Neural cell (in vitro differentiated cells): Measurements from ENCODE around the gene UBALD1. TPM values are rescaled to one million over a fixed set of nuclear protein-coding genes. Genes with fewer than 3 reads are reported as not detected.

Experiments
- H2AFZ ChIP-seq: fragments of 200-600, 300-800 bp; sonication (generic), shearing (Covaris generic); 2 replicates; pipeline ENCODE4 v1.6.0; 2014; ENCODE audit warnings: low read depth, mild to moderate bottlenecking, antibody characterized with exemption, low read length, moderate library complexity
- H3F3A ChIP-seq: fragments of 200-600 bp; shearing (Covaris generic); 2 replicates; pipeline ENCODE4 v1.6.1; 2016; ENCODE audit warnings: mild to moderate bottlenecking, moderate library complexity, mixed read lengths, antibody characterized with exemption, low read length; ENCODE audit not compliant: insufficient read depth, poor library complexity, severe bottlenecking
- H3K27ac ChIP-seq: fragments of 200-600, 300-800 bp; sonication (generic), shearing (Covaris generic); 2 replicates; pipeline ENCODE4 v1.5.1; 2014; ENCODE audit warnings: mild to moderate bottlenecking, low read length, moderate library complexity
- H3K27me3 ChIP-seq: fragments of 300-800, 200-600 bp; sonication (generic), shearing (Covaris generic); 2 replicates; pipeline ENCODE4 v1.6.0; 2014; ENCODE audit warnings: mild to moderate bottlenecking, low read depth, low read length, moderate library complexity; ENCODE audit not compliant: insufficient read depth
- H3K36me3 ChIP-seq: fragments of 300-800, 200-600 bp; sonication (generic), shearing (Covaris generic); 2 replicates; pipeline ENCODE4 v1.5.1; 2014; ENCODE audit warnings: mild to moderate bottlenecking, antibody characterized with exemption, low read length, moderate library complexity; ENCODE audit not compliant: insufficient read depth
- H3K4me2 ChIP-seq: fragments of 300-800, 200-600 bp; sonication (generic), shearing (Covaris generic); 2 replicates; pipeline ENCODE4 v1.6.0; 2014; ENCODE audit warnings: mild to moderate bottlenecking, low read length
- H3K4me3 ChIP-seq: fragments of 300-800, 200-600 bp; sonication (generic), shearing (Covaris generic); 2 replicates; pipeline ENCODE4 v1.5.1; 2014; ENCODE audit warnings: mild to moderate bottlenecking, low read length, moderate library complexity
- H3K79me2 ChIP-seq: fragments of 200-600 bp; shearing (Covaris generic); replicated peaks from 2 replicates; pipeline ENCODE4 v1.6.0; 2014; ENCODE audit warnings: mild to moderate bottlenecking, low read length, moderate library complexity; ENCODE audit not compliant: insufficient read depth
- H3K9ac ChIP-seq: fragments of 300-800, 200-600 bp; sonication (generic), shearing (Covaris generic); 2 replicates; pipeline ENCODE4 v1.6.1; 2016; ENCODE audit warnings: mild to moderate bottlenecking, low read length, mixed read lengths
- H3K9me2 ChIP-seq: fragments of 200-600 bp; shearing (Covaris generic); 2 replicates; pipeline ENCODE4 v1.6.1; 2016; ENCODE audit warnings: mild to moderate bottlenecking, low read length, mixed read lengths; ENCODE audit not compliant: insufficient read depth
- H3K9me3 ChIP-seq: fragments of 200-600, 300-800 bp; sonication (generic), shearing (Covaris generic); 2 replicates; pipeline ENCODE4 v1.6.1; 2016; ENCODE audit warnings: mild to moderate bottlenecking, mixed run types, low read length, moderate library complexity, mixed read lengths
- H4K20me1 ChIP-seq: fragments of 200-600 bp; shearing (Covaris generic); 2 replicates; pipeline ENCODE4 v1.6.1; 2016; ENCODE audit warnings: mild to moderate bottlenecking, mixed run types; ENCODE audit not compliant: insufficient read depth
- EP300 ChIP-seq: fragments of 450-650 bp; conservative IDR thresholded peaks from 2 replicates; pipeline ENCODE4 v1.6.1; 2014; ENCODE audit warnings: antibody characterized with exemption, mild to moderate bottlenecking, moderate library complexity; ENCODE audit not compliant: poor library complexity, severe bottlenecking
- EZH2 ChIP-seq: fragments of 200-600, 300-800 bp; shearing (Covaris generic), sonication (generic); IDR thresholded peaks from 2 replicates; pipeline ENCODE4 v1.6.1; 2014; ENCODE audit warnings: antibody characterized with exemption, low read length, borderline replicate concordance, mild to moderate bottlenecking; ENCODE audit not compliant: insufficient read depth, poor library complexity, severe bottlenecking
- MXI1 ChIP-seq: fragments of 450-650 bp; conservative IDR thresholded peaks from 2 replicates; pipeline ENCODE4 v1.6.1; 2014; ENCODE audit warnings: antibody characterized with exemption, mild to moderate bottlenecking; ENCODE audit not compliant: poor library complexity, severe bottlenecking
- POLR2AphosphoS5 ChIP-seq: IDR thresholded peaks from 2 replicates; pipeline ENCODE4 v1.6.1; 2012
- RAD21 ChIP-seq: fragments of 450-650 bp; conservative IDR thresholded peaks from 2 replicates; pipeline ENCODE4 v1.6.1; 2014; ENCODE audit warnings: antibody characterized with exemption, mild to moderate bottlenecking, moderate library complexity
- SMC3 ChIP-seq: fragments of 450-650 bp; conservative IDR thresholded peaks from 2 replicates; pipeline ENCODE4 v1.6.1; 2014; ENCODE audit warnings: antibody characterized with exemption, mild to moderate bottlenecking, moderate library complexity; ENCODE audit not compliant: poor library complexity
- TAF1 ChIP-seq: IDR thresholded peaks from 2 replicates; pipeline ENCODE4 v1.6.1; 2012; ENCODE audit warnings: low read depth
- polyA plus RNA-seq: library from polyadenylated mRNA; depleted of rRNA; stranded (reverse); fragments of >200 nt; gene quantifications from 2 replicates; pipeline ENCODE4 v1.2.3, GENCODE V29; 2014
- TF ChIP-seq, protein P1 (sequence below): IDR thresholded peaks from 2 replicates; pipeline ENCODE4 v1.6.1; 2012; ENCODE audit warnings: borderline replicate concordance
- TF ChIP-seq, protein P2 (sequence below): fragments of 450-650 bp; IDR thresholded peaks from 2 replicates; pipeline ENCODE4 v1.5.1; 2014; ENCODE audit warnings: antibody characterized with exemption, mild to moderate bottlenecking, moderate library complexity; ENCODE audit not compliant: poor library complexity, severe bottlenecking

The UBALD1 gene
- polyA plus RNA-seq, 1 donor from 2014 or later = 3.3 TPM

DNA sequence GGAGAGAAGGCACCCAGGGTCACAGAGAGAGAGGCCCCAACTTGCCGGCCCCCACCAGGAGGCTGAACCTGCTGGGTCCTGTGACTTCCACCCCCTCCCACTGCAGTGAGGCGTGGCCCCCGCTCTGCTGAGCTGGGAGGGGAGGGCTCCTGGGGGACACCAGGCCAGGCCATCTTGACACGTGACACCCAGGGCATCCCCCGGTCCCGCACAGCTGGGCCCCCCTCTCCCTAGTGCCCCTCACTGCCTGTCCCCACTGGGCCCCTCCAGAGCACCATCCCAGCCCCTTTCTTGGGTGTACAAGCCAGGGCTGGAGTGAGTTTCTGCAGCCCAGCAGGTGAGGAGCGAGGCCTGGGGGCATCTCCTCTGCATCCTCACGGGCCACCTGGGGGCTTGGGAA lies 12.4 kb downstream of the UBALD1 start:
- H3K79me2 ChIP-seq = no peaks in the 10 kb centered on the region
- no peak for TF ChIP-seq EZH2
- no peak for TF ChIP-seq SMC3
- no peak for TF ChIP-seq TAF1
- TF ChIP-seq, protein P1, sequence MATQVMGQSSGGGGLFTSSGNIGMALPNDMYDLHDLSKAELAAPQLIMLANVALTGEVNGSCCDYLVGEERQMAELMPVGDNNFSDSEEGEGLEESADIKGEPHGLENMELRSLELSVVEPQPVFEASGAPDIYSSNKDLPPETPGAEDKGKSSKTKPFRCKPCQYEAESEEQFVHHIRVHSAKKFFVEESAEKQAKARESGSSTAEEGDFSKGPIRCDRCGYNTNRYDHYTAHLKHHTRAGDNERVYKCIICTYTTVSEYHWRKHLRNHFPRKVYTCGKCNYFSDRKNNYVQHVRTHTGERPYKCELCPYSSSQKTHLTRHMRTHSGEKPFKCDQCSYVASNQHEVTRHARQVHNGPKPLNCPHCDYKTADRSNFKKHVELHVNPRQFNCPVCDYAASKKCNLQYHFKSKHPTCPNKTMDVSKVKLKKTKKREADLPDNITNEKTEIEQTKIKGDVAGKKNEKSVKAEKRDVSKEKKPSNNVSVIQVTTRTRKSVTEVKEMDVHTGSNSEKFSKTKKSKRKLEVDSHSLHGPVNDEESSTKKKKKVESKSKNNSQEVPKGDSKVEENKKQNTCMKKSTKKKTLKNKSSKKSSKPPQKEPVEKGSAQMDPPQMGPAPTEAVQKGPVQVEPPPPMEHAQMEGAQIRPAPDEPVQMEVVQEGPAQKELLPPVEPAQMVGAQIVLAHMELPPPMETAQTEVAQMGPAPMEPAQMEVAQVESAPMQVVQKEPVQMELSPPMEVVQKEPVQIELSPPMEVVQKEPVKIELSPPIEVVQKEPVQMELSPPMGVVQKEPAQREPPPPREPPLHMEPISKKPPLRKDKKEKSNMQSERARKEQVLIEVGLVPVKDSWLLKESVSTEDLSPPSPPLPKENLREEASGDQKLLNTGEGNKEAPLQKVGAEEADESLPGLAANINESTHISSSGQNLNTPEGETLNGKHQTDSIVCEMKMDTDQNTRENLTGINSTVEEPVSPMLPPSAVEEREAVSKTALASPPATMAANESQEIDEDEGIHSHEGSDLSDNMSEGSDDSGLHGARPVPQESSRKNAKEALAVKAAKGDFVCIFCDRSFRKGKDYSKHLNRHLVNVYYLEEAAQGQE = no peak
- TF ChIP-seq MXI1 = no peak
- TF ChIP-seq RAD21 = no peak
- no peak overlapping the region for H3K4me2 ChIP-seq
- no peaks in the 10 kb centered on the region for H4K20me1 ChIP-seq
- H3K9me2 ChIP-seq = no peaks in the 10 kb centered on the region
- no peak overlapping the region for H3K4me3 ChIP-seq
- no peaks in the 10 kb centered on the region for H3F3A ChIP-seq
- no peaks in the 10 kb centered on the region for H3K27me3 ChIP-seq
- no peaks in the 10 kb centered on the region for H3K9me3 ChIP-seq
- H3K36me3 ChIP-seq = no peaks in the 10 kb centered on the region
- H3K9ac ChIP-seq = no peak overlapping the region
- no peak overlapping the region for H3K27ac ChIP-seq
- H2AFZ ChIP-seq = no peak overlapping the region

DNA sequence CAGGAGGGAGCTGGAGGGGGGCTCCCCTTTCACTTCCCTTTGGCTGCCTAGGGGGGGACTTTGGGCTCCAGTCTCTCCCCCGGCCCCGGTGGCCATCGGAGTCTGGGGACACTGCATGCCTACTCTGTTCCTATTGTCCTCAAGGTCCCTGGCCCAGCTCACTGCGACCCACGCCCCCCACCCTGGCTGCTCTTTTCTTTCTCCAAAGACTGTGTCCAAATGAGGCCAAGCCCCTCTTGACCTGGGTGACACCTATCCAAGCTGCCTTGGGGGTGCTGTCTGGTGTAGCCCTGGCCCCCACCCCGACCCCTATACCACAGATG lies 12.9 kb downstream of the UBALD1 start:
- H3K79me2 ChIP-seq = no peaks in the 10 kb centered on the region
- H3K9me2 ChIP-seq = no peaks in the 10 kb centered on the region
- H3K9me3 ChIP-seq = no peaks in the 10 kb centered on the region
- no peak overlapping the region for H3K4me3 ChIP-seq
- H3K4me2 ChIP-seq = no peak overlapping the region
- no peaks in the 10 kb centered on the region for H3K36me3 ChIP-seq
- H3K27me3 ChIP-seq = no peaks in the 10 kb centered on the region
- H3K9ac ChIP-seq = no peak overlapping the region
- no peak overlapping the region for H3K27ac ChIP-seq
- no peak overlapping the region for H2AFZ ChIP-seq
- no peaks in the 10 kb centered on the region for H4K20me1 ChIP-seq
- TF ChIP-seq SMC3 (no peak), POLR2AphosphoS5 (no peak), TAF1 (no peak), MXI1 (no peak), EP300 (no peak), RAD21 (no peak), EZH2 (no peak)
- TF ChIP-seq, protein P1 = no peak
- TF ChIP-seq, protein P2, sequence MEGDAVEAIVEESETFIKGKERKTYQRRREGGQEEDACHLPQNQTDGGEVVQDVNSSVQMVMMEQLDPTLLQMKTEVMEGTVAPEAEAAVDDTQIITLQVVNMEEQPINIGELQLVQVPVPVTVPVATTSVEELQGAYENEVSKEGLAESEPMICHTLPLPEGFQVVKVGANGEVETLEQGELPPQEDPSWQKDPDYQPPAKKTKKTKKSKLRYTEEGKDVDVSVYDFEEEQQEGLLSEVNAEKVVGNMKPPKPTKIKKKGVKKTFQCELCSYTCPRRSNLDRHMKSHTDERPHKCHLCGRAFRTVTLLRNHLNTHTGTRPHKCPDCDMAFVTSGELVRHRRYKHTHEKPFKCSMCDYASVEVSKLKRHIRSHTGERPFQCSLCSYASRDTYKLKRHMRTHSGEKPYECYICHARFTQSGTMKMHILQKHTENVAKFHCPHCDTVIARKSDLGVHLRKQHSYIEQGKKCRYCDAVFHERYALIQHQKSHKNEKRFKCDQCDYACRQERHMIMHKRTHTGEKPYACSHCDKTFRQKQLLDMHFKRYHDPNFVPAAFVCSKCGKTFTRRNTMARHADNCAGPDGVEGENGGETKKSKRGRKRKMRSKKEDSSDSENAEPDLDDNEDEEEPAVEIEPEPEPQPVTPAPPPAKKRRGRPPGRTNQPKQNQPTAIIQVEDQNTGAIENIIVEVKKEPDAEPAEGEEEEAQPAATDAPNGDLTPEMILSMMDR = no peak
- H3F3A ChIP-seq = no peaks in the 10 kb centered on the region
